Caki2 (cell line): ENCODE measurements around the gene ATP9B. TPM values are rescaled to one million over a fixed set of nuclear protein-coding genes. Genes with fewer than 3 reads are reported as not detected.

Experiments used
- DNase-seq: peaks from one replicate; pipeline ENCODE4 v3.0.0-alpha.2; 2015; ENCODE audit warnings: low read depth
- in situ Hi-C: cut with HindIII; loops from 2 replicates; pipeline ENCODE4 v1.10.0; 2016; ENCODE audit warnings: low sequenced_read_pairs, low pct_unique_long_range_greater_than_20kb, mixed read lengths
- total RNA-seq: library from RNA; depleted of rRNA; stranded (reverse); fragments of >200 nt; shearing (Covaris generic); gene quantifications from 2 replicates; pipeline ENCODE4 v1.2.3, GENCODE V29; 2014; ENCODE audit warnings: low replicate concordance

ATP9B gene
- total RNA-seq, 1 experiment from 2014 or later: 60.4 TPM

- in situ Hi-C loops: no loop called here
- no peak for DNase-seq
Observed at GRCh38 chr18:79352432-79352831, 283.2 kb downstream of the ATP9B start.

DNA sequence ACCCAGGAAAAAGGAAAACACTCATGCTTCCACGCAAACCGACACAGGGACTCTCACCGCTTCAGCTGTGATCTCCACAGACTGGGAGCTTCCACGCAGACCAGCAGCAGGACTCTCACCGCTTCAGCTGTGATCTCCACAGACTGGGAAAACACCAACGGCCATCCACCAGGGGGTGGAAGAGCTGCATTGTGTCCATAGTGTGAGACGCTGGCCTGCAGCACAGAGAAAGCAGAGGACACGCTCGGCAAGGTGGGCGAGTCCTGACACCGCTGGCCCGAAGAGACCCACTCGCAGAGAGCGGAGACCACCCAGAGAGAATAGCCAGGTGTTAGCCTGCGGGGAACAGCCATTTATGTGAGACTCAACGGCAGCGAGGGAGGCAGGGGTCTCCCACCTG lies 284.1 kb downstream of the ATP9B start:
- no peak for DNase-seq
- in situ Hi-C loops: no loop called here

DNA sequence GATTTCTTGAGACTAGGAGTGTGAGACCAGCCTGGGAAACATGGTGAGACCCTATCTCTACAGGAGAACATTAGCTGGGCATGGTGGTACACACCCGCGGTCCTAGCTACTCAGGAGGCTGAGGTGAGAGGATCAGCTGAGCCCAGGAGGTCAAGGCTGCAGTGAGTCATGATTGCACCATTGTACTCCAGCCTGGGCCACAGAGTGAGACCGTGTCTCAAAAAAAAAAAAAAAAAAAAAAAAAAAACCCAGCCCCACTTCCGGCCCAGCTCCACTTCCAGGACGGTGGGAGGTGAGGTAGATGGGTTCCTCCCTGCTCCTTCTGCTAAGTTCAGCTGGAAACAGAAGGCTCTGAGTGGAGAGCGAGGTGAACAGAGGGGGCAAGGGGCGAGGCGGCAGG lies 285.2 kb downstream of the ATP9B start:
- no peak for DNase-seq
- in situ Hi-C loops: no loop called here

- in situ Hi-C loops: no loop called here
- DNase-seq: no peak
Observed at GRCh38 chr18:79355433-79356335, 286.5 kb downstream of the ATP9B start.

DNA sequence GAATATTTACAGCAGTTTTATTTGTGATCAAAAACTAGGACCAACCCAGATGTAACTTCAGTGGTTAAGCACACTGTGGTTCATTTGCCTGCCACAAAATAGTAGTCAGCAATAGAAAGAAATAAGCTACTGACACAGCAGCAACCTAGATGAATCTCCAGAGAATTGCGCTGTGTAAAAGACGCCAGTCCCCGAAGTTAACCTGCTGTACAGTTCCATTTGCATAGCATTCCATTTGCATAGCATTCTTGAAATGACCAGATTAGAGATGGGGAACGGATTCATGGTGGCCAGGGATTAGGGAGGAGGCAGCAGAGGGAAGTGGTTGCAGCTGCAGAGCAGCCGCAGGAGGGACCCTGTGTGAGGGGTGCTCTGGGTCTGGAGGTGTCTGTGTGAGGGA lies 287.2 kb downstream of the ATP9B start:
- DNase-seq: no peak
- in situ Hi-C loops: no loop called here

DNA sequence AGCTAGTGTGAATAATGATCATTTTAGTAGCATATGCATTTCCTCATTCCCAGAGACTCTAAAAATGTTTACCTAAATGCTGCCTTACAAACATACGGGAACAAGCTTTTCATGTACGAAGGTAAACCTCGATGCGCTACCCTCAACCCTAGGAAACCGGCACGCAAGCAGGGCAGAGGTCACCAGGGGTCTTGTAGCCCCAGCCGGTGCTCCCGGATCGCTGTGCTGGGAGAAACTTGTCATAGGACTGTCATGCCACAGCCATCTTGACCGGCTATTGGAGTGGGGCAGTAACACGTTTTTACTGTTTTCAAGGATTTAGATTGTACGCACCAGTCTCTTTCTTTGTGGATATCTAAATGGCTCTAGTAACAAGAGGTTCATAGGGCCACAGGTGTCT lies 291.7 kb downstream of the ATP9B start:
- no peak for DNase-seq
- in situ Hi-C loops: no loop called here

- in situ Hi-C loops: no loop called here
Observed at GRCh38 chr18:79361766-79362522, 292.8 kb downstream of the ATP9B start.

GRCh38 chr18:79365701-79366100 lies 296.5 kb downstream of the ATP9B start:
- no peak for DNase-seq
- in situ Hi-C loops: no loop called here

More at GRCh38 chr18:79361766-79362522, 292.8 kb downstream of the ATP9B start:
- peak; percentile 15 for DNase-seq

DNA sequence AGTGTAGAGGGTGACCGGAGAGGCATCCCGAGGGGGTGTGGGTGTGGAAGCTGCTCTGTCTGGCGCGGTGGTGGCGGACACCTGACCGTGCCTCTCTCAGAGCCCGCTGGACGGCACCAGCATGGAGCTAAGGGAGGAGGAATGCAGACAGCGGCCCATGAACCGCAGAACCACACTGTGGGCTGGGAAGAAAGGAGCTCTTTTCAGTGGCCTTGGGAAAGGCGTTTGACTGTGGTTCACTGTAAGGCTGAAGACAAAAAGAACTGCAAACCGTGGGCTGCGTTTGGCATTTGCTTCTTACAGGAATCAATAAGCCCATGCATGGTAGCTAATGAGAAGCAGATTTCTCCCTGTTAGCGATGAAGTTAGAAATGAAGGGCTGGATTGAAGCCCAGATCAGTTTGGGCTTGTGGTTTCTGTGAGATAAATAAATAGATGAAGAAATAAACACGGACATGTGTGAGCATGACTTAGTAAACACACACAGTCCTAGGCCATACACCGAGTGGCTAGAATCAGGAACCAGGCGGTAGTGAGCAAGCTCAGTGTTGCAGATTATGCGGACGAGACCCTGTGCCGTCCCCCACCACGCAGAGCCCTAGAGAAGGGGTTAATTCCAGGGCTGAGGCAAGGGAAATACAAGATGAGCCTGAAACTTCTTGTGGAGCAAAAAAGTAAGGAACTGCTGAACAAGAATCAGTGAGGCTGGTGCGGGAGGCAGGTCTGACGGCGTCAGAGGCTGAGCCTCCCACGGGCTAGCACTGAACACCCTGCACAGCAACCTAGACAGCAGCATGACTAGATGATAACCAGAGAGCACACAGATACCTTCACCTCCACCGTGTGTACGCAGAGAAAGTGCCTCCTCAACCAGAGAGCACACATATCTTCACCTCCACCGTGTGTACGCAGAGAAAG lies 297.2 kb downstream of the ATP9B start:
- in situ Hi-C loops: no loop called here
- DNase-seq: no peak

GRCh38 chr18:79367480-79367879 lies 298.3 kb downstream of the ATP9B start:
- DNase-seq: no peak
- in situ Hi-C loops: no loop called here

DNA sequence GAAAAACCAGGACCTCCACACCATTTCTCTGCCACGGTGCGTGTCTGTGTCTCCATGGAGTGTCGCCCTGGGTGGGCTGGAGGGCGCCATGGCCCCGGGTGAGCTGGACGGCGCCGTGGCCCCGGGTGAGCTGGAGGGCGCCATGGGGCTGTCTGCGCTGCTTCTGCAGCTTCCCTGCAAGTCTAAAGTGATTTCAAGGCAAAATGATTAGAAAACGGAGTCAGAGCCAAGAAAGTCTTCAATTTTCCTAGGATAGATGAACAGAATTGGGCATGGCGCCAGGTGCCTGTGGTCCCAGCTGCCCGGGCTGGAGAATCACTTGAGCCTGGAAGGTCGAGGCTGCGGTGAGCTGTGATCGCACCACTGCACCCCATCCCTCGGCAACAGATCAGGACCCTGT lies 298.8 kb downstream of the ATP9B start:
- in situ Hi-C loops: no loop called here

DNA sequence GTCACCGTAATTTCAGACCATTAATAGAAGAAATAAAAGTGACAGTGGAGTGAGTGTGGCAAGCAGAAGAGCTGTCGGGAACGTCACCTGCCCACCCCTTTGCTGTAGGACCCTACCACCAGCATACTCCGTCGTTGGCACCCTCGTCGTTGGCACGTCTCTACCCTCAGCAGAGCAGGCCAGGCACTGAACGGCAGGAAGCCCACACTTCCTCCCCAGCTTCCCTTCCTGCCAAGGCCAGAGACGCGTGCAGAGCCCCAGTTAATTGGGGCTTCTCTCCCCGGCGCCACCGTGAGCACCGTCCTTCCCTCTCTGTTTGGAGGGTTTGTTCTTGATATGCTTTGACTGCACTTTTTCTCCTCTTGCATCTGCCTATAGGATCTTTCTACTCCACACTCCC lies 299.5 kb downstream of the ATP9B start:
- in situ Hi-C loops: no loop called here

More for the DNA sequence above, 298.8 kb downstream of the ATP9B start:
- DNase-seq: no peak

DNA sequence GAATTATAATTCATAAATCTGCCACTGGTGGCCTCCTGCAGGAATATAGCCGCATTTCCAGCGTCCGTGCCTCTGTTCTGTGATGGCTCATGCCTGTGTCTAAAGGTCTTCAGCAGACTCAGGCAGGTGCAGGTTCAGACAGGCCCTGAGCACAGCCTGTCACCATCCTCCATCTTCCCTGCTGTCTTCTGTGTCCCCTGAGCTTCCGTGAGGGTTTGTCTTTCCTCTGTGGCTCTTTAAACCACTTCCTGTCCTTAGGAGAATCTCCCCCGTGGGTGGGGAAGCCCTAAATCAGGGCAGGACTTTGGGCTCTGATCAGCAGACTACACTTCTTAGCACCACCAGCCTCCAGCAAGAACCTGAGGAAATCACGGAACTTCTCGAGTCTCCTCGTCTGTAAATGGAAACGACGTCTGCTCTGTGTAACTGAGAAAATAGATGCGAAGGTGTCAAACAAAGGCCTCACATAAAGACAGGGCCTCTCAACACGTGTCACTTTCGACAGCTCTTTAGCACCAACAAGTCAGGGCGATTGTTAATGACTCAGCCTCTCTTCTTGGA lies 302.4 kb downstream of the ATP9B start:
- in situ Hi-C loops: no loop called here
- DNase-seq: no peak

More for the DNA sequence above, 299.5 kb downstream of the ATP9B start:
- DNase-seq: no peak

GRCh38 chr18:79372461-79372860 lies 303.3 kb downstream of the ATP9B start:
- no peak for DNase-seq
- in situ Hi-C loops: no loop called here

- no peak for DNase-seq
- in situ Hi-C loops: no loop called here
Observed at GRCh38 chr18:79372991-79373390, 303.8 kb downstream of the ATP9B start.

DNA sequence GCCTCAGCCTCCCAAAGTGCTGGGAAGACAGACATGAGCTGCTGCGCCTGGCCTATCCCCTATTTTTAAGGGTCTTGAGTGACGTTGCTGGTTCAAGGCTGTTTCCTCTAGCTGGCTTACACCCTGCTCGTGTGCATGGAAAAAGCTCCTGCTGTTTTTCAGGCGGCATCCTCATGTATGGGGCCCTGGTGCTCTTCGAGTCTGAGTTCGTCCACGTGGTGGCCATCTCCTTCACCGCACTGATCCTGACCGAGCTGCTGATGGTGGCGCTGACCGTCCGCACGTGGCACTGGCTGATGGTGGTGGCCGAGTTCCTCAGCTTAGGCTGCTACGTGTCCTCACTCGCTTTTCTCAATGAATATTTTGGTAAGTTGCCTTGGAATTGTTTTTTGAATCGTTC lies 304.5 kb downstream of the ATP9B start:
- no peak for DNase-seq
- in situ Hi-C loops: no loop called here

- in situ Hi-C loops: no loop called here
Observed at GRCh38 chr18:79374408-79375171, 305.4 kb downstream of the ATP9B start.

More at GRCh38 chr18:79374408-79375171, 305.4 kb downstream of the ATP9B start:
- DNase-seq: no peak
